SK-N-SH treated with all-trans-retinoic acid at 6 μM for 48 hours (cell line): ENCODE measurements around the gene LRP2.

Source experiments
- ATAC-seq: fragments of 200-7000 bp; cut with Tn5 transposase; 3 replicates; pipeline ENCODE4 v1.9.1; 2020; ENCODE audit warnings: mild to moderate bottlenecking, moderate library complexity
- ARNTL ChIP-seq: fragments of 450-650 bp; formaldehyde crosslinking; IDR thresholded peaks from 2 replicates; pipeline ENCODE4 v1.5.0; 2020; ENCODE audit warnings: low read depth, mild to moderate bottlenecking, moderate library complexity, borderline replicate concordance
- BACH2 ChIP-seq: fragments of 250-450 bp; sonication (Bioruptor Pico); IDR thresholded peaks from 2 replicates; pipeline ENCODE4 v1.9.0; 2021; ENCODE audit warnings: mild to moderate bottlenecking, borderline replicate concordance
- CSDC2 ChIP-seq: fragments of 250-450 bp; sonication (Bioruptor Pico); IDR thresholded peaks from 2 replicates; pipeline ENCODE4 v1.5.0; 2020; ENCODE audit warnings: mild to moderate bottlenecking, moderate library complexity
- ESRRG ChIP-seq: fragments of 250-450 bp; sonication (Bioruptor Pico); IDR thresholded peaks from 2 replicates; pipeline ENCODE4 v1.6.1; 2021; ENCODE audit warnings: mild to moderate bottlenecking
- GLIS3 ChIP-seq: fragments of 250-450 bp; sonication (Bioruptor Pico); IDR thresholded peaks from 2 replicates; pipeline ENCODE4 v1.5.0; 2020; ENCODE audit warnings: mild to moderate bottlenecking, moderate library complexity
- ISL1 ChIP-seq: fragments of 250-450 bp; sonication (Bioruptor Pico); IDR thresholded peaks from 2 replicates; pipeline ENCODE4 v2.1.2; 2022; ENCODE audit warnings: mild to moderate bottlenecking, moderate library complexity
- OSR1 ChIP-seq: fragments of 250-450 bp; sonication (Bioruptor Pico); IDR thresholded peaks from 2 replicates; pipeline ENCODE4 v1.8.0; 2022; ENCODE audit warnings: moderate library complexity, mild to moderate bottlenecking, inconsistent platforms
- PPARA ChIP-seq: fragments of 250-450 bp; sonication (Bioruptor Pico); IDR thresholded peaks from 2 replicates; pipeline ENCODE4 v1.5.0; 2020; ENCODE audit warnings: mild to moderate bottlenecking, borderline replicate concordance
- RARB ChIP-seq: fragments of 250-450 bp; sonication (Bioruptor Pico); IDR thresholded peaks from 2 replicates; pipeline ENCODE4 v1.8.0; 2021; ENCODE audit warnings: mild to moderate bottlenecking, moderate library complexity
- SNAI2 ChIP-seq: fragments of 250-450 bp; sonication (Bioruptor Pico); IDR thresholded peaks from 2 replicates; pipeline ENCODE4 v1.5.0; 2020; ENCODE audit warnings: mild to moderate bottlenecking, moderate library complexity
- TCF4 ChIP-seq: fragments of 250-450 bp; sonication (Bioruptor Pico); IDR thresholded peaks from 2 replicates; pipeline ENCODE4 v1.8.0; 2021; ENCODE audit warnings: mild to moderate bottlenecking, moderate library complexity, borderline replicate concordance
- ZC3H10 ChIP-seq: fragments of 250-450 bp; sonication (Bioruptor Pico); IDR thresholded peaks from 2 replicates; pipeline ENCODE4 v1.5.1; 2021; ENCODE audit warnings: mild to moderate bottlenecking, moderate library complexity
- ZFP3 ChIP-seq: fragments of 250-450 bp; sonication (Bioruptor Pico); IDR thresholded peaks from 2 replicates; pipeline ENCODE4 v1.5.0; 2020; ENCODE audit warnings: mild to moderate bottlenecking, moderate library complexity
- ZFP30 ChIP-seq: fragments of 450-650 bp; formaldehyde crosslinking; IDR thresholded peaks from 2 replicates; pipeline ENCODE4 v1.5.0; 2022; ENCODE audit warnings: mild to moderate bottlenecking, moderate library complexity
- ZNF70 ChIP-seq: fragments of 450-650 bp; formaldehyde crosslinking; IDR thresholded peaks from 2 replicates; pipeline ENCODE4 v1.5.0; 2020; ENCODE audit warnings: mild to moderate bottlenecking, moderate library complexity
- ZNF8 ChIP-seq: fragments of 450-650 bp; formaldehyde crosslinking; IDR thresholded peaks from 2 replicates; pipeline ENCODE4 v1.5.0; 2020; ENCODE audit warnings: mild to moderate bottlenecking, moderate library complexity
- TF ChIP-seq, protein P1 (sequence below): fragments of 250-450 bp; sonication (Bioruptor Pico); IDR thresholded peaks from 2 replicates; pipeline ENCODE4 v1.5.1; 2021; ENCODE audit warnings: mild to moderate bottlenecking, moderate library complexity
- TF ChIP-seq, protein P2 (sequence below): fragments of 250-450 bp; sonication (Bioruptor Pico); IDR thresholded peaks from 2 replicates; pipeline ENCODE4 v1.8.0; 2020; ENCODE audit warnings: mild to moderate bottlenecking, moderate library complexity, borderline replicate concordance
- TF ChIP-seq, protein P3 (sequence below): fragments of 250-450 bp; sonication (Bioruptor Pico); IDR thresholded peaks from 2 replicates; pipeline ENCODE4 v1.8.0; 2021; ENCODE audit warnings: low read depth, mild to moderate bottlenecking, moderate library complexity, borderline replicate concordance
- TF ChIP-seq, protein P4 (sequence below): fragments of 250-450 bp; sonication (Bioruptor Pico); IDR thresholded peaks from 2 replicates; pipeline ENCODE4 v1.5.0; 2020; ENCODE audit warnings: mild to moderate bottlenecking, moderate library complexity

The LRP2 gene

DNA sequence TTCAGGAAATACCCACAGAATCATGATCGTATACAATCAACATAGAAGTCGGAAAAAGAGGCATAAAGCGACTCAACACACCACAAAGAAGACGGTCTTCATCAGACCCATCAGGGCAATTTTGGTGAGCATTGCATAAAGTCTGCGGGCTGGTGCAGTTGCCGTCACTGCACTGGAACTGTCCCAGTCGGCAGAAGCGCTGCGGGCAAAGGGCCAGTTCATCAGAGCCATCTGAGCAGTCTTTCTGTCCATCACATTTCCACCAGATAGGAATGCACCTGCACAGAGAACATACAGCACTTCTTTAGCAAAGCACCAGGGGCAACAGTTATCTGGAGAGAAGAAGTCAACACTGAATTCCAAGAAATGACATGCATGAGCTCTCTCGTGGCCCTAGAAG lies 187.2 kb downstream of the LRP2 start:
- no peak for ATAC-seq
- TF ChIP-seq ZNF8 (CRISPR knock-in tag), result no peak
- TF ChIP-seq CSDC2 (CRISPR knock-in tag), result no peak
- TF ChIP-seq GLIS3, result no peak
- no peak for TF ChIP-seq ZFP30 (CRISPR knock-in tag)
- TF ChIP-seq TCF4, result no peak
- TF ChIP-seq, protein P1, sequence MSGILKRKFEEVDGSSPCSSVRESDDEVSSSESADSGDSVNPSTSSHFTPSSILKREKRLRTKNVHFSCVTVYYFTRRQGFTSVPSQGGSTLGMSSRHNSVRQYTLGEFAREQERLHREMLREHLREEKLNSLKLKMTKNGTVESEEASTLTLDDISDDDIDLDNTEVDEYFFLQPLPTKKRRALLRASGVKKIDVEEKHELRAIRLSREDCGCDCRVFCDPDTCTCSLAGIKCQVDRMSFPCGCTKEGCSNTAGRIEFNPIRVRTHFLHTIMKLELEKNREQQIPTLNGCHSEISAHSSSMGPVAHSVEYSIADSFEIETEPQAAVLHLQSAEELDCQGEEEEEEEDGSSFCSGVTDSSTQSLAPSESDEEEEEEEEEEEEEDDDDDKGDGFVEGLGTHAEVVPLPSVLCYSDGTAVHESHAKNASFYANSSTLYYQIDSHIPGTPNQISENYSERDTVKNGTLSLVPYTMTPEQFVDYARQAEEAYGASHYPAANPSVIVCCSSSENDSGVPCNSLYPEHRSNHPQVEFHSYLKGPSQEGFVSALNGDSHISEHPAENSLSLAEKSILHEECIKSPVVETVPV, result no peak
- no peak for TF ChIP-seq OSR1 (CRISPR knock-in tag)
- TF ChIP-seq ZC3H10 (CRISPR knock-in tag), result no peak
- TF ChIP-seq, protein P2, sequence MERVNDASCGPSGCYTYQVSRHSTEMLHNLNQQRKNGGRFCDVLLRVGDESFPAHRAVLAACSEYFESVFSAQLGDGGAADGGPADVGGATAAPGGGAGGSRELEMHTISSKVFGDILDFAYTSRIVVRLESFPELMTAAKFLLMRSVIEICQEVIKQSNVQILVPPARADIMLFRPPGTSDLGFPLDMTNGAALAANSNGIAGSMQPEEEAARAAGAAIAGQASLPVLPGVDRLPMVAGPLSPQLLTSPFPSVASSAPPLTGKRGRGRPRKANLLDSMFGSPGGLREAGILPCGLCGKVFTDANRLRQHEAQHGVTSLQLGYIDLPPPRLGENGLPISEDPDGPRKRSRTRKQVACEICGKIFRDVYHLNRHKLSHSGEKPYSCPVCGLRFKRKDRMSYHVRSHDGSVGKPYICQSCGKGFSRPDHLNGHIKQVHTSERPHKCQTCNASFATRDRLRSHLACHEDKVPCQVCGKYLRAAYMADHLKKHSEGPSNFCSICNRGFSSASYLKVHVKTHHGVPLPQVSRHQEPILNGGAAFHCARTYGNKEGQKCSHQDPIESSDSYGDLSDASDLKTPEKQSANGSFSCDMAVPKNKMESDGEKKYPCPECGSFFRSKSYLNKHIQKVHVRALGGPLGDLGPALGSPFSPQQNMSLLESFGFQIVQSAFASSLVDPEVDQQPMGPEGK (CRISPR knock-in tag), result no peak
- TF ChIP-seq ZFP3 (CRISPR knock-in tag), result no peak
- no peak for TF ChIP-seq SNAI2 (CRISPR knock-in tag)
- no peak for TF ChIP-seq ESRRG (CRISPR knock-in tag)

DNA sequence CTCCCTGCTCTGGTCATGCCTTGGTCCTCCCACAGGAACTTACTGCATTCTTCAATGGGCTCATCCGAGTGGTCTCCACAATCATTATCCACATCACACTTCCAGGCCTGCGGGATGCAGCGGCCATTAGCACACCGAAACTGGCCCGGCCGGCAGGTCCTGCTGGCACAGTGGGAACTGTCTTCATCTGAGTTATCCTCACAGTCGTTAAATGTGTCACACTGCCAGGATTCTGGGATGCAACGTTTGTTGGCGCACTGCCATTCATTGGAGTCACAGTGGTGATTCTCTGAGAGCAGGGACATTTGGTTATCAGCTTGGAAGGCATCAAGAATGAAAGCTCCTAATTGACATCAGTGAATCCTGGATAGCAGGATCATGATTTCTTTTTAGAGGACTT lies 188.5 kb downstream of the LRP2 start:
- ATAC-seq, result no peak
- no peak for TF ChIP-seq TCF4
- TF ChIP-seq ZNF8 (CRISPR knock-in tag), result no peak
- no peak for TF ChIP-seq ESRRG (CRISPR knock-in tag)
- TF ChIP-seq BACH2, result no peak
- TF ChIP-seq ZC3H10 (CRISPR knock-in tag), result no peak
- no peak for TF ChIP-seq ARNTL (CRISPR knock-in tag)
- no peak for TF ChIP-seq ZFP30 (CRISPR knock-in tag)
- TF ChIP-seq PPARA (CRISPR knock-in tag), result no peak
- TF ChIP-seq ISL1, result no peak
- TF ChIP-seq, protein P2 (CRISPR knock-in tag), result no peak
- TF ChIP-seq RARB (CRISPR knock-in tag), result no peak
- TF ChIP-seq GLIS3, result no peak
- no peak for TF ChIP-seq ZFP3 (CRISPR knock-in tag)
- TF ChIP-seq OSR1 (CRISPR knock-in tag), result no peak
- TF ChIP-seq, protein P3, sequence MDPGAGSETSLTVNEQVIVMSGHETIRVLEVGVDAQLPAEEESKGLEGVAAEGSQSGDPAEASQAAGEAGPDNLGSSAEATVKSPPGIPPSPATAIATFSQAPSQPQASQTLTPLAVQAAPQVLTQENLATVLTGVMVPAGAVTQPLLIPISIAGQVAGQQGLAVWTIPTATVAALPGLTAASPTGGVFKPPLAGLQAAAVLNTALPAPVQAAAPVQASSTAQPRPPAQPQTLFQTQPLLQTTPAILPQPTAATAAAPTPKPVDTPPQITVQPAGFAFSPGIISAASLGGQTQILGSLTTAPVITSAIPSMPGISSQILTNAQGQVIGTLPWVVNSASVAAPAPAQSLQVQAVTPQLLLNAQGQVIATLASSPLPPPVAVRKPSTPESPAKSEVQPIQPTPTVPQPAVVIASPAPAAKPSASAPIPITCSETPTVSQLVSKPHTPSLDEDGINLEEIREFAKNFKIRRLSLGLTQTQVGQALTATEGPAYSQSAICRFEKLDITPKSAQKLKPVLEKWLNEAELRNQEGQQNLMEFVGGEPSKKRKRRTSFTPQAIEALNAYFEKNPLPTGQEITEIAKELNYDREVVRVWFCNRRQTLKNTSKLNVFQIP (CRISPR knock-in tag), result no peak
- no peak for TF ChIP-seq ZNF70
- TF ChIP-seq CSDC2 (CRISPR knock-in tag), result no peak
- TF ChIP-seq SNAI2 (CRISPR knock-in tag), result no peak
- TF ChIP-seq, protein P1, result no peak
- TF ChIP-seq, protein P4, sequence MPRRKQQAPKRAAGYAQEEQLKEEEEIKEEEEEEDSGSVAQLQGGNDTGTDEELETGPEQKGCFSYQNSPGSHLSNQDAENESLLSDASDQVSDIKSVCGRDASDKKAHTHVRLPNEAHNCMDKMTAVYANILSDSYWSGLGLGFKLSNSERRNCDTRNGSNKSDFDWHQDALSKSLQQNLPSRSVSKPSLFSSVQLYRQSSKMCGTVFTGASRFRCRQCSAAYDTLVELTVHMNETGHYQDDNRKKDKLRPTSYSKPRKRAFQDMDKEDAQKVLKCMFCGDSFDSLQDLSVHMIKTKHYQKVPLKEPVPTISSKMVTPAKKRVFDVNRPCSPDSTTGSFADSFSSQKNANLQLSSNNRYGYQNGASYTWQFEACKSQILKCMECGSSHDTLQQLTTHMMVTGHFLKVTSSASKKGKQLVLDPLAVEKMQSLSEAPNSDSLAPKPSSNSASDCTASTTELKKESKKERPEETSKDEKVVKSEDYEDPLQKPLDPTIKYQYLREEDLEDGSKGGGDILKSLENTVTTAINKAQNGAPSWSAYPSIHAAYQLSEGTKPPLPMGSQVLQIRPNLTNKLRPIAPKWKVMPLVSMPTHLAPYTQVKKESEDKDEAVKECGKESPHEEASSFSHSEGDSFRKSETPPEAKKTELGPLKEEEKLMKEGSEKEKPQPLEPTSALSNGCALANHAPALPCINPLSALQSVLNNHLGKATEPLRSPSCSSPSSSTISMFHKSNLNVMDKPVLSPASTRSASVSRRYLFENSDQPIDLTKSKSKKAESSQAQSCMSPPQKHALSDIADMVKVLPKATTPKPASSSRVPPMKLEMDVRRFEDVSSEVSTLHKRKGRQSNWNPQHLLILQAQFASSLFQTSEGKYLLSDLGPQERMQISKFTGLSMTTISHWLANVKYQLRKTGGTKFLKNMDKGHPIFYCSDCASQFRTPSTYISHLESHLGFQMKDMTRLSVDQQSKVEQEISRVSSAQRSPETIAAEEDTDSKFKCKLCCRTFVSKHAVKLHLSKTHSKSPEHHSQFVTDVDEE (CRISPR knock-in tag), result no peak
